Germinal center (tissue), 1 donor: ENCODE measurements around the gene TSPAN10.

Experiments used
- DNase-seq: peaks from one replicate; pipeline ENCODE4 v3.0.0; 2012; ENCODE audit warnings: mixed read lengths, low spot score

TSPAN10 gene

DNA sequence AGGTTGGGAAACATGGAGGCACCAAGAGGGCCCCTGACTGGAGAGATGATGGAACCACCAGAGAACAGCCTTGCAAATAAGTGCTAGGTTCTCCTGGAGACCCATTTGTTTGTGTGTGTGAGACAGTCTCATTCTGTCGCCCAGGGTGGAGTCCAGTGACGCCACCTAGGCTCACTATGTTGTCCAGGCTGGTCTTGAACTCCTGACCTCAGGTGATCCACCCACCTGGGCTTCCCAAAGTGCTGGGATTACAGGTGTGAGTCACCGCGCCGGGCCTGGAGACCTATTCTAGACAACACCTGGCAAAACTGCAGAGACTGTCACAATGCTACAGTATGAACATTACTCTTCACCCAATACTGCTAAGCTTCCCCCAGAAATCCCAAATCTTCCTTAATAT, 1.6 kb upstream of the TSPAN10 start:
- DNase-seq, result no peak

- no peak for DNase-seq
Observed at GRCh38 chr17:81635973-81636504, 957 bp upstream of the TSPAN10 start.

DNA sequence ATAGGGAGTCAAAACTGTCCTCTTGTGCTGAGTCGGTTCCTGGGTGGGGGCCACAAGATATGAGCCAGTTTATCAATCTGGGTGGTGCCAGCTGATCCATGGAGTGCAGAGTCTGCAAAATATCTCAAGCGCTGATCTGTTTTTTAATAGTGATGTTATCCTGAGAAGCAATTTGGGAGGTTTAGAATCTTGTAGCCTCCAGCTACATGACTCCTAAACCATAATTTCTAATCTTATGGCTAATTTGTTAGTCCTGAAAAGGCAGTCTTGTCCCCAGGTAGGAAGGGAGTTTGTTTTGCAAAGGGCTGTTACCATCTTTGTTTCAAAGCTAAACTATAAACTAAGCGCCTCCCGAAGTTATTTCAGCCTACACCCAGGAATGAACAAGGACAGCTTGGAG, 1.7 kb downstream of the TSPAN10 start:
- no peak for DNase-seq

DNA sequence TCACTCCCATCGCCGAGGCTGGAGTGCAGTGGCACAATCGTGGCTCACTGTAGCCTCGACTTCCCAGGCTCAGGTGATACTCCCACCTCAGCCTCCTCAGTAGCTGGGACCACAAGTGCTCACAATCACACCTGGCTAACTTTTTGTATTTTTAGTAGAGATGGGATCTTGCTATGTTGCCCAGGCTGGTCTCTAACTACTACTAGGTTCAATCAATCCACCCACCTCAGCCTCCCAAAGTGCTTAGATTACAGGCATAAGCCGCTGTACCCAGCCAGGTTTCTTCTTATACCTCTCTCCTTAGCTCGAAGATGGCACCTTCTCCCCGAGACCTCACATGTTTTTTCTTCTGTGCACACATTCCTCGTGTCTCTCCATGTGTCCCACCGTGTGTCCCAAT, 3.0 kb downstream of the TSPAN10 start:
- no peak for DNase-seq

DNA sequence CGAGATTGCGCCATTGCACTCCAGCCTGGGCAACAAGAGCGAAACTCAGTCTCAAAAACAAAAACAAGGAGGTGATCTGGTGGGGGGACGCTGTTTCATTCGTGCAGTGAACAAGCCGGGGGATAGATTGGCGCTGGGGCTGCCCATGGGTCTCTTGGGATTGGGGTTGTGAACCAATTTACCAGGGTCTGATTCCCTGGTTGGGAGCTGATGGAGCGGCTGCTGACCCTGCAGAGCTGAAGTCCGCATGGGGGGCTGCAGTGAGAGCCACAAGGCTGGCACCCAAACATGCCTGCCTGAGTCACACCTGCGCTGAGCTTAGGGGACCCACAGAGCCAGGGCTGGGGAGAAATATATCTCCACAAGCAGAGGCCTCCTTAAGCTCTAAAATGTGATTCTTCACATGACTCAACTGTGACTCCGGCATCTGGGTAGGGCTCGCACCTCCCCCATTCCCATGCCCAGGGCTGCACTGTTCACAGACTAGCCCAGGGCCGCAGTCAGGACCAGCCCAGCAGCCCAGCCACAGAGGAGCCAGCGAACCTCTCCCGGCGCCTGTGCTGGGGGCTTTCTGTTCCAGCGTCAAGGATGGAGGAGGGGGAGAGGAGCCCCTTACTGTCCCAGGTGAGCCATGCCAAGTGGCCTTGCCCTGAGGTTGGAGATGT, 5.0 kb downstream of the TSPAN10 start:
- DNase-seq, result no peak

DNA sequence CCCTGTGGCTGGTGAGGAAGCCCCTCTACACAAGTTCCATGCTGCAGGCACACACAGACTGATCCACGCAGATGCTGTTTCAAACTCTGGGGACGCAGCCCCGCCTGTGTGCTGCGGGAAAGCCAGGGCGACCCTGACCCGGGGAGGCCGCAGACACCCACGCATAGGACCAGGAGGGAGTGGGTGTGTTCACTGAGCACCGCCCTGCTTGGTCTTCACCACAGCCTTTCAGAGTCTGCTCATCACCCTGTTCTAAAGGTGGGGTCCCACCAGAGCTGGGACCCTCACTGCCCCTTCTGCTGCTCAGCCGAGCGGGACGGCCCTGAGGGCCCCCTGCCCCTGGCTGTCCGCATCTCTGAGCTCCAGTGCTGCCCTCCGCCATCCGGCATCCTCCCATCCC, 7.5 kb downstream of the TSPAN10 start:
- no peak for DNase-seq

DNA sequence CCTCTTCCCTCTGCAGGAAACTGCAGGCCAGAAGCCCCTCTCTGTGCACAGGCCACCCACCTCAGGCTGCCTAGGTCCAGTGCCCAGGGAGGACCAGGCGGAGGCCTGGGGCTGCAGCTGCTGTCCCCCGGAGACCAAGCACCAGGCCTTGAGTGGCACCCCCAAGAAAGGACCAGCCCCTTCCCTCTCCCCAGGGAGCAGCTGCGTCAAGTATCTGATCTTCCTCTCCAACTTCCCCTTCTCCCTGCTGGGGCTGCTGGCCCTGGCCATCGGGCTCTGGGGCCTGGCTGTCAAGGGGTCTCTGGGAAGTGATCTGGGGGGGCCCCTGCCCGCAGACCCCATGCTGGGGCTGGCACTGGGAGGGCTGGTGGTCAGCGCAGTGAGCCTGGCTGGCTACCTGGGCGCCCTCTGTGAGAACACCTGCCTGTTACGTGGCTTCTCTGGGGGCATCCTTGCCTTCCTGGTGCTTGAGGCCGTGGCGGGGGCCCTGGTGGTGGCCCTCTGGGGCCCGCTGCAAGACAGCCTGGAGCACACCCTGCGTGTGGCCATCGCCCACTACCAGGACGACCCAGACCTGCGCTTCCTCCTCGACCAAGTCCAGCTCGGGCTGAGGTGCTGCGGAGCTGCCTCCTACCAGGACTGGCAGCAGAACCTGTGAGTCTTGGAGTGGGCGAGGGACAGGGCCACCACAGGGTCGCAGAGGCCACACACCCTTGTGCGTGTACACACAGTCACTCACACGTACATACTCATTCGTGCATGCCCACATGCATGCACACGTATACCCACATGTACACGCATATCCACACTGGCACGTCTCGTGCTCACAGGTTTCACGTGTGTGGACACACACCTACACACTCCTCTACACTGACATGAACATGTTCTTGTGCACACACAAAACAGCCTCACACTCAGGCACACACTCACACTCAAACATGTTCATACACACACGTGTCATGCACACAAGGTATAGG, 8.3 kb downstream of the TSPAN10 start:
- DNase-seq, result no peak

- no peak for DNase-seq
Observed at GRCh38 chr17:81646869-81647600, 10.0 kb downstream of the TSPAN10 start.

GRCh38 chr17:81647640-81648012, 10.6 kb downstream of the TSPAN10 start:
- DNase-seq, result no peak

GRCh38 chr17:81648013-81648706, 11.2 kb downstream of the TSPAN10 start:
- no peak for DNase-seq

DNA sequence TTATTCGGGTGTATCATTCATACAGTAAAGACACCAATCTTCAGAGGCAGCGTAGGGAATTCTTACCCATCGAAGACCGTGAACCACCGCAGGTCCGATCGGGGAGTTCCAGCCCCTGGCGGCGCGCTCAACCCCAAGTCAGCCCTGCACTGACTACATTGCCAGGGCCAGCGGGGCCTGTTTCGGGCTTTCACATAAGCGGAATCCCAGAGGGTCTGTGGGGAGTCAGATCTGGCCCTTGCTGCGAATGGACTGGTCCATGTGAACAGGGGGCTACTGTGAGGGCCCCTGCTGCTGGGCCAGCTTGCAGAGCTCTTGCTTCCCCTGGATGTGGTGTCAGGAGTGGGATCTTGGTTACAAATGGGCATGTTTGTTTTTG, 11.7 kb downstream of the TSPAN10 start:
- DNase-seq, result no peak

DNA sequence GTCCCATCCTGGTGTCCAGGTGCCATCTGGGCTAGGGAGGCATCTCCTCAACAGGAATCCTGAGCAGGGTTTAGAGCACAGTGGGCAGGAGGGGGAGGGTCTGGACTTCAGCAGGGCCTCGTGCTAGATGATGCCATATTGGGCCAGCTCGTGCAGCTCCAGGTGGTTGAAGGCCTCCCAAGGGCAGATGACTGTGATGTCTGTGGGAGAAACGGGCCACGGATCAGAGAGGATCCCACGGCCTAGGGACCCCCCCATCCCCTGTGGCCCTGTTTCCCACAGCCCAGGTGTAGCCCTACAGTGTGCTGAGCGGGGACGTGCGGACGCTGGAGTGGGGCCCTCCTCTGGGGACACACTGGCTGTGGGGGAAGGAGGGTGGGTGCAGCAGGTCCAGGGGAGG, 14.0 kb downstream of the TSPAN10 start:
- DNase-seq, result no peak

DNA sequence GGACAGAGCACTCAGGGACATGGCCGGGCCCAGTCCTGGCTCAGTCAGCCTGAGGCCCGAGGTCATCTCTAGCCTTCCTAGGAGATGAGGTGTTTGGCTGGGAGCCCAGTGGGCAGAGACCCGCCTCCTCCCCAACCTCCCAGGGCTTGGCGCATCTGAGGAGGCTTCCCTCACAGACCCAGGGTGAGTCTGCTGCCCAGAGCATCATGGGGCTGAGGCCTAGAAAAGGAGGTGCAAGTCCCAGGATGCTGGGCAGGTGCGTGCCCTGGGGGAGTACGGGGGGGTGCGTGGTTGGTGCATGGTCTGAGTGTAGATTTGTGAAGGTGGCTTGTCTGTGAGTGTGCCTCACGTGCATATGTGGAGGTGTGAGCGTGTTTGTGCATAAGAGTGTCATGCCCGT, 14.7 kb downstream of the TSPAN10 start:
- DNase-seq, result no peak

DNA sequence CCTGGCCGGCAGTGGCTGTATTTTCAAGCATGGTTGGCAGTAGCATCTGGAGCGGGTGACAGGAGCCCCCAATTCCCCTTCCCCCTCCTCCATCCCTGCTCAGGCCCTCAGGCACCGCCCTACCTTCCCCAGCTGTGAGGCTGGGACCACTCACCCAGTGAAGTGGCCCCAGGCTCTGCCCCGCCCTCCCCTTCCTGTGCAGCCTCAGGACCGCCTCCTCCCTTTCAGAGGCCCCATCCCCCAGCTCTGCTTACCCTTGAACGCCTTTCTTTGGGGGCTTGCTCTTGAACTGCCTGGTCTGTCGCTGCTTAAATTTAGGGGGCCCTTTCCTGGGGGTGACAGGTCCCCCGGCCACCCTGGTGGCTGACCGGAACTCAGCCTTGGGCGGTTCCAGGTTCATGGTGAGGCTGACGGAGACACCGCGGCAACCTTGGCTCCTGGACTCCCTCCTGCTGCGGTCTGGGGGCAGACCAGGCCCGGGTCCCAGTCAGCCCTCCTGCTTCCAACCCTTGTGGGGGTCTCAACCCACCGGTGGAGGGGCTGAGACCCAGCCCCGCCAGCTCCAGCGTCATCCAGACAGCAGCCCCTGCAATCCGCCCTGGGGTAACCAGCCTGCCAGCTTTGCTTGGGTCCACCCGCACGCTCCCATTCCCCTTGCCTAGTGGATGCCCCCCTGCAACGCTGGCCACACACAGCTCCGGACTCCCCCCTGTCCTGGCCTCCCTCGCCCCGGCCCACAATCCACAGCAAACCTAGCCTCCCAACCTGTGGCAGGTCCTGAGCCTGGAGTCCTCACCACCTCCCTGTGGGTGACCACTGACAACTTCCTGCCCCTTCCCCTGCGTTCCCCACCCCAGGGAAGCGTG, 16.1 kb downstream of the TSPAN10 start:
- DNase-seq, result no peak

GRCh38 chr17:81655378-81656117, 18.6 kb downstream of the TSPAN10 start:
- no peak for DNase-seq

- no peak for DNase-seq
Observed at GRCh38 chr17:81656118-81656743, 19.2 kb downstream of the TSPAN10 start, which contains the start of gene PDE6G. Gene PDE6G (minus strand): TSS chr17:81656542. CDS start chr17:81653305, 3,237 bp downstream.

- no peak for DNase-seq
Observed at GRCh38 chr17:81656835-81657234, 19.8 kb downstream of the TSPAN10 start.

DNA sequence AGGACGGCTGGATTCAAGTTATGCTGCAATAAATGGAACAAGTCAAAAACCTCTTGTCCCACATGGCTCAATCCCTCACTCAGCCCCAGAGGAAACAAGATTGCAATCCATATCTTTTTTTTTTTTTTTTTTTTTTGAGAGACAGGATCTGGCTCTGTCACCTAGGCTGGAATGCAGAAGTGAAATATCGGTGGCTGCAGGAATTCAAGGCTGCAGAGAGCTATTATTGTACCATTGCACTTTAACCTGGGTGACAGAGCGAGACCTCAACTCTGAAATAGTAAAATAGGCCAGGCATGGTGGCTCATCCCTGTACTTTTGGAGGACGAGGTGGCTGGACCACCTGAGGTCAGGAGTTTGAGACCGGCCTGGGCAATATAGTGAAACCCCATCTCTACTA, 22.0 kb downstream of the TSPAN10 start:
- DNase-seq, result no peak

DNA sequence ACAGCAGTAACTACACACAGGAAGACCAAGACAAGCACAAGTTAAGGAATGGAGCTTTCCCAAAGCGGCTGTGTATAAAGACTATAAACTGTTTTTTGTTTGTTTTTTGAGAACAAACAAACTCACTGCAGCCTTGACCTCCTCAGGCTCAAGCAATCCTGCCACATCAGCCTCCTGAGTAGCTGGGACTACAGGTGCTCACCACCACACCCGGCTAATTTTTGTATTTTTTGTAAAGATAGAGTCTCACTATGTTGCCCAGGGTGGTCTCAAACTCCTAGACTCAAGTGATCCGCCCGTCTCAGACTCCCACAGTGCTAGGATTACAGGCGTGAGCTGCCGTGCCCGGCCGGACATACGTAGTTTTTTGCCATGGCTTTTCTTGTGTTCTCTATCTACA, 23.4 kb downstream of the TSPAN10 start:
- DNase-seq, result no peak

DNA sequence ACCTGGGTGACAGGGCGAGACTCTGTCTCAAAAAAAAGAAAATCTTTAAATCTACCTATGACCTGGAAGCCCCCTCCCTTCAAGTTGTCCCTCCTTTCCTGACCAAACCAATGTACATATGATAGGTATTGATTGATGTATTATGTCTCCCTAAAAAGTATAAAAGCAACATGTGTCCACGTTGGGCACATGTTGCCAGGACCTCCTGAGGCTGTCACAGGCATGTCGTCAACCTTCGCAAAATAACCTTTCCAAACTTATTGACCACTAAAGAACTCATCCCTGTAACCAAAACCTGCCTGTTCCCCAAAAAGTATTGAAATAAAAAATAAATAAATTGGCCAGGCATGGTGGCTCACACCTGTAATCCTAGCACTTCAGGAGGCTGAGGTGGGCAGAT, 25.0 kb downstream of the TSPAN10 start:
- DNase-seq, result no peak
